Mesendoderm (in vitro differentiated cells): ENCODE data around the gene RBM27.
"Not testable (repeated sequence)": the region's sequence is repeated elsewhere in the genome, so short reads cannot be mapped to it uniquely, and the experiment has no call there.

ENCODE experiments used
- DNase-seq: peaks from one replicate; pipeline ENCODE4 v3.0.0; 2013
- H2AK5ac ChIP-seq: 2 replicates; pipeline ENCODE4 v1.6.1; 2013; ENCODE audit warnings: low read length, inconsistent platforms
- H2BK120ac ChIP-seq: 2 replicates; pipeline ENCODE4 v1.6.1; 2013; ENCODE audit warnings: low read depth, mild to moderate bottlenecking, low read length, moderate library complexity, mixed read lengths
- H2BK15ac ChIP-seq: replicated peaks from 2 replicates; pipeline ENCODE4 v1.6.1; 2013; ENCODE audit warnings: low read depth, mild to moderate bottlenecking, moderate library complexity
- H2BK5ac ChIP-seq: 2 replicates; pipeline ENCODE4 v1.6.1; 2013; ENCODE audit warnings: low read length, inconsistent platforms
- H3K18ac ChIP-seq: 2 replicates; pipeline ENCODE4 v1.6.1; 2013; ENCODE audit warnings: mild to moderate bottlenecking, low read length, mixed read lengths
- H3K23ac ChIP-seq: one replicate; pipeline ENCODE4 v1.6.1; 2013; ENCODE audit warnings: low read length
- H3K27ac ChIP-seq: 2 replicates; pipeline ENCODE4 v1.5.1; 2013; ENCODE audit warnings: low read depth, mild to moderate bottlenecking, inconsistent platforms, low read length, moderate library complexity
- H3K27me3 ChIP-seq: 2 replicates; pipeline ENCODE4 v1.6.1; 2013; ENCODE audit warnings: low read length, control low read depth, mild to moderate bottlenecking, inconsistent platforms; ENCODE audit not compliant: insufficient read depth, poor library complexity
- H3K36me3 ChIP-seq: 2 replicates; pipeline ENCODE4 v1.6.1; 2013; ENCODE audit warnings: low read length, inconsistent platforms; ENCODE audit not compliant: control insufficient read depth, insufficient read depth
- H3K4ac ChIP-seq: one replicate; pipeline ENCODE4 v1.6.1; 2013; ENCODE audit warnings: low read depth, mild to moderate bottlenecking, low read length, moderate library complexity
- H3K4me1 ChIP-seq: 2 replicates; pipeline ENCODE4 v1.6.1; 2013; ENCODE audit warnings: low read depth, low read length, inconsistent platforms; ENCODE audit not compliant: control insufficient read depth
- H3K4me2 ChIP-seq: 2 replicates; pipeline ENCODE4 v1.6.1; 2013; ENCODE audit warnings: low read length
- H3K4me3 ChIP-seq: 2 replicates; pipeline ENCODE4 v1.5.1; 2013; ENCODE audit warnings: mild to moderate bottlenecking, low read length
- H3K56ac ChIP-seq: one replicate; pipeline ENCODE4 v1.6.1; 2013; ENCODE audit warnings: low read length
- H3K79me1 ChIP-seq: 2 replicates; pipeline ENCODE4 v1.6.1; 2013; ENCODE audit warnings: low read length, inconsistent platforms
- H3K79me2 ChIP-seq: 2 replicates; pipeline ENCODE4 v1.6.1; 2013; ENCODE audit warnings: mild to moderate bottlenecking, low read length; ENCODE audit not compliant: control insufficient read depth, insufficient read depth
- H3K9ac ChIP-seq: 2 replicates; pipeline ENCODE4 v1.6.1; 2013; ENCODE audit warnings: low read length, inconsistent platforms
- H4K5ac ChIP-seq: one replicate; pipeline ENCODE4 v1.6.1; 2013; ENCODE audit warnings: low read length
- H4K8ac ChIP-seq: one replicate; pipeline ENCODE4 v1.6.1; 2013; ENCODE audit warnings: low read depth, mild to moderate bottlenecking, control low read depth, low read length, moderate library complexity
- WGBS: extraction: QIAGEN DNeasy Blood & Tissue Kit; methylation state at CpG from one replicate; pipeline ENCODE4 v1.1.7; 2013; ENCODE audit warnings: low lambda C conversion rate, missing lambda C conversion rate; ENCODE audit not compliant: insufficient coverage; ENCODE audit errors: extremely low coverage; 5-methylcytosine and 5-hydroxymethylcytosine counted together

Gene RBM27

DNA sequence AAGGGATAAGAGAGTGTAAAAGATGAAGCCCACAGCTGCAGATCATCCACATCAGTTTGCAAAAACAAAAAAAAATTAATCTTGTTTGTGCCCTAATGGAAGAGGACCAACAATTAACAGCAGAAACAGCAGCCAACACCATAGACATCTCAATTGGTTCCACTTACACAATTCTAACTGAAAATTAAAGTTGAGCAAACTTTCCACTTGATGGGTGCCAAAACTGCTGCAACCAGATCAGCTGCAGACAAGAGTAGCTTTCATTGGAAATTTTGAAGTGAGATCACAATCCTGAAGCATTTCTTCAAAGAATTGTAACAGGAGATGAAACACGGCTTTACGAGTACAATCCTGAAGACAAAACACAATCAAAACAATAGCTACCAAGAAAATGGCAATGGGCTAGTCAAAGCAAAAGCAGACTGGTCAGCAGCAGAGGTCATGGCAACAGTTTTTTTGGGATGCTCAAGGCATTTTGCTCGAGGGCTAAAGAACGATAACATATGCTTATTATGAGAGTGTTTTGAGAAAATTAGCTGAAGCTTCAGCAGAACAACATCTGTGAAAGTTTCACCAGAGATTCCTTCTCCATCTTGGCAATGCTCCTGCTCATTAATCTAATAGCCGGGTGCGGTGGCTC is 4.1 kb upstream of the RBM27 start:
- no peak overlapping the region for H4K8ac ChIP-seq
- H3K56ac ChIP-seq = no peak overlapping the region
- no peak overlapping the region for H4K5ac ChIP-seq
- H2BK5ac ChIP-seq = no peak overlapping the region
- H3K79me2 ChIP-seq = peaks cover 5% of the 10 kb centered on the region
- WGBS = no CpG with 5 or more reads among the region's 6 CpGs
- H3K4me3 ChIP-seq = no peak overlapping the region
- H3K79me1 ChIP-seq = no peaks in the 10 kb centered on the region
- H2BK120ac ChIP-seq = no peak overlapping the region
- no peak overlapping the region for H2AK5ac ChIP-seq
- no peak overlapping the region for H3K9ac ChIP-seq
- H3K36me3 ChIP-seq = no peaks in the 10 kb centered on the region
- no peak overlapping the region for H2BK15ac ChIP-seq
- H3K27me3 ChIP-seq = no peaks in the 10 kb centered on the region
- H3K23ac ChIP-seq = no peak overlapping the region
- no peak overlapping the region for H3K4ac ChIP-seq
- no peak for DNase-seq
- H3K4me2 ChIP-seq = no peak overlapping the region
- H3K18ac ChIP-seq = no peak overlapping the region
- H3K4me1 ChIP-seq = no peaks in the 10 kb centered on the region
- no peak overlapping the region for H3K27ac ChIP-seq

DNA sequence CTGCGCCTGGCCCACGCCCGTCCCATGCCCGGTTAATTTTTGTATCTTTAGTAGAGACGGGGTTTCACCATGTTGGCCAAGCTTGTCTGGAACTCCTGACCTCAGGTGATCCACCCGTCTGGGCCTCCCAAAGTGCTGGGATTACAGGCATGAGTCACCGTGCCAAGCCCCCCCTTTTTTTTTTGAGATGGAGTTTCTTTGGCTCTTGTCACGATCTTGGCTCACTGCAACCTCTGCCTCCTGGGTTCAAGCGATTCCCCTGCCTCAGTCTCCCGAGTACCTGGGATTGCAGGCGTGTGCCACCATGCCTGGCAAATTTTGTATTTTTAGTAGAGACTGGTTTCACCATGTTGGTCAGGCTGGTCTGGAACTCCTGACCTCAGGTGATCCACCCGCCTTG is 1.6 kb upstream of the RBM27 start:
- no CpG with 5 or more reads among the region's 12 CpGs for WGBS
- H3K79me1 ChIP-seq = not testable (repeated sequence)

DNA sequence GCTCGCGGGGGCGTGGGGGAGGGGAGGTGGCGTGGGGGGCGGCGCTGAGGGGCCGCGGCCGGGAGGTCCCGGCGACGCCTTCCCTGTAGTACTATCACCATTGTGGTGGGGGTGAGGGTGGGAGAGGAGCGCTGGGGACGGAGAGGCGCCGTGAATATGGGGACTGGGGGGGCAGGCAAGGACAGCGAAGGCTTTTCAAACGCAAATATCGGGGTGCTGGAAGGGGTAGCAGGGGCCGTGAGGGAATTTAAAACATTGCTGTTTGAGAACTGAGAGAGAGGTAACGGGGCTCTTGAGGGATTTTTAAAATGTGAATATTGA is 427 bp downstream of the RBM27 start:
- H2AK5ac ChIP-seq = no peak overlapping the region
- H3K23ac ChIP-seq = no peak overlapping the region
- peak overlapping the region; percentile 82 for H3K4me2 ChIP-seq
- H2BK5ac ChIP-seq = no peak overlapping the region
- peak overlapping the region; percentile 93 for H3K18ac ChIP-seq
- H3K36me3 ChIP-seq = no peaks in the 10 kb centered on the region
- H2BK15ac ChIP-seq = no peak overlapping the region
- peak overlapping the region; percentile 97 for H3K4me3 ChIP-seq
- no peak for DNase-seq
- no peaks in the 10 kb centered on the region for H3K27me3 ChIP-seq
- H3K56ac ChIP-seq = peak overlapping the region; percentile 98
- H4K5ac ChIP-seq = no peak overlapping the region
- peaks cover 2% of the 10 kb centered on the region for H3K79me1 ChIP-seq
- no CpG with 5 or more reads among the region's 21 CpGs for WGBS
- peak overlapping the region; percentile 96 for H3K9ac ChIP-seq
- peaks cover 36% of the 10 kb centered on the region for H3K79me2 ChIP-seq
- H3K4me1 ChIP-seq = no peaks in the 10 kb centered on the region
- H3K27ac ChIP-seq = peak overlapping the region; percentile 97
- no peak overlapping the region for H2BK120ac ChIP-seq
- peak overlapping the region; percentile 87 for H3K4ac ChIP-seq
- H4K8ac ChIP-seq = no peak overlapping the region

More for the DNA sequence above, 1.6 kb upstream of the RBM27 start:
- not testable (repeated sequence) for H3K4me1 ChIP-seq, H3K56ac ChIP-seq, H3K27me3 ChIP-seq, H2BK120ac ChIP-seq, H4K5ac ChIP-seq, H2BK15ac ChIP-seq, H3K9ac ChIP-seq, H4K8ac ChIP-seq, H3K4ac ChIP-seq, H3K23ac ChIP-seq, H2BK5ac ChIP-seq, H3K27ac ChIP-seq, H3K18ac ChIP-seq, H2AK5ac ChIP-seq, H3K36me3 ChIP-seq, DNase-seq, H3K4me2 ChIP-seq, H3K4me3 ChIP-seq
- H3K79me2 ChIP-seq = peaks cover 24% of the 10 kb centered on the region

DNA sequence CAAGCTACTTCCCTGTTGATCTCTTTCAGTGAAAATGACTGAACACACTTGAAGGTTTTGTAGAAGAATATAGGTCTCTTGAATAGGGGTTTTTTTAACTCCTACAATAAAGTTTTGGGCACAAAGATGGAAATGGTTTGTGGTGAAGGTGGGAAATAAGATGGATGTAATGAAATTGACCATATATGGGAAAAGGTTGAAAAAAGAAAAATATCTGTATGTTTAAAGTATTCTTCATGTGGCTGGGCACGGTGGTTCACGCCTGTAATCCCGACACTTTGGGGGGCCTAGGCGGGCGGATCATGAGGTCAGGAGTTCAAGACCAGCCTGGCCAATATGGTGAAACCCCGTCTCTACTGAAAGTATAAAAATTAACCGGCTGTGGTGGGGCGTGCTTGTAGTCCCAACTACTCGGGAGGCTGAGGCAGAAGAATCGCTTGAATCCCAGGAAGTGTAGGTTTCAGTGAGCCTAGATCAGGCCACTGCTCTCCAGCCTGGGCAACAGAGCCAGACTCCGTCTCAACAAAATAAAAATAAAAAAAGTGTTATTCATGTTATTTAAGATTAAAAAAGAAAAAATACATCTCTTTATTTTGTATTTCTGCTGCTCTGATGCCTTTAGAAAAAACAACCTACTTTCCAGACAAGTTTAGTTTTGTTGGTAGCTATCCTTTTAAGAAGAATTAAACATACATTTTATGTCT is 2.2 kb downstream of the RBM27 start:
- Histone ChIP-seq H3K18ac (no peak overlapping the region), H3K27ac (no peak overlapping the region), H3K36me3 (no peaks in the 10 kb centered on the region), H3K27me3 (no peaks in the 10 kb centered on the region), H3K23ac (no peak overlapping the region), H3K79me1 (peaks cover 2% of the 10 kb centered on the region), H2BK120ac (no peak overlapping the region), H2BK15ac (no peak overlapping the region), H4K8ac (no peak overlapping the region), H3K4me3 (no peak overlapping the region), H3K79me2 (peaks cover 48% of the 10 kb centered on the region), H3K56ac (peak overlapping the region; percentile 9), H3K4me2 (peak overlapping the region; percentile 9), H3K4me1 (no peaks in the 10 kb centered on the region), H3K9ac (peak overlapping the region; percentile 25), H4K5ac (no peak overlapping the region), H2BK5ac (no peak overlapping the region), H3K4ac (no peak overlapping the region), H2AK5ac (no peak overlapping the region)
- DNase-seq = no peak
- no CpG with 5 or more reads among the region's 11 CpGs for WGBS

DNA sequence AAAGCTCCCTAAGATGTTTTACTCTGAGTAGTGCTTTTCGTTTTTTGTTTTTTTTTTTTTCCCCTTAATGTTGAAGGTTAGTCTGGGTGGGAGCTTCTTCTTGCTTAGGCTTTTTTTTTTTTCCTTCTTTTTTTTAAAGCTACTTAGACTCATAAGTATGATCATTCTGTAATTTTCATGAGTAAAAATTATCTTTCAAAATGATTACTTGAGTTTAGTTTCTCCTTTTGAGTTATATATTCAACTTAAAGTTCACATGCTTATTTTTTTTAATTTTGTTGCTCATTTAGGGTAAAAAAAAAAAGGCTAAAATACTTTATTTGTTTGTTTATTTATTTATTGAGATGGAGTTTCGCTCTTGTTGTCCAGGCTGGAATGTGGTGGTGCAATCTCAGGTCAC is 2.9 kb downstream of the RBM27 start:
- Histone ChIP-seq H3K36me3 (no peaks in the 10 kb centered on the region), H3K9ac (no peak overlapping the region), H4K5ac (no peak overlapping the region), H3K4me2 (no peak overlapping the region), H3K4me3 (no peak overlapping the region), H2BK15ac (no peak overlapping the region), H2BK120ac (no peak overlapping the region), H3K4me1 (no peaks in the 10 kb centered on the region), H3K18ac (no peak overlapping the region), H3K4ac (no peak overlapping the region), H3K79me1 (peaks cover 2% of the 10 kb centered on the region), H3K27me3 (no peaks in the 10 kb centered on the region), H4K8ac (no peak overlapping the region), H2BK5ac (no peak overlapping the region), H3K56ac (no peak overlapping the region), H3K27ac (no peak overlapping the region), H3K23ac (no peak overlapping the region), H2AK5ac (no peak overlapping the region), H3K79me2 (peaks cover 52% of the 10 kb centered on the region)
- no peak for DNase-seq
- WGBS = no CpG with 5 or more reads among the region's 2 CpGs
